B cell (primary cell): ENCODE measurements around the gene EEPD1. TPM values are rescaled to one million over a fixed set of nuclear protein-coding genes. Genes with fewer than 3 reads are reported as not detected.

Source experiments
- ATAC-seq: fragments of 200-7000 bp; cut with Tn5 transposase; one replicate; pipeline ENCODE4 v1.10.0; 2021; ENCODE audit warnings: low read depth, mild to moderate bottlenecking, moderate number of reproducible peaks, moderate library complexity
- CTCF ChIA-PET: fragments of 350-600 bp; sonication (Branson Sonifier 250); formaldehyde crosslinking; loops from one replicate; lab custom pipeline; 2021; ENCODE audit warnings: antibody characterized with exemption, inconsistent platforms; lab: Charles Lee
- POLR2A ChIA-PET: fragments of 350-600 bp; sonication (Branson Sonifier 250); formaldehyde crosslinking; loops from one replicate; lab custom pipeline; 2021; ENCODE audit warnings: antibody characterized with exemption; lab: Charles Lee
- DNase-seq: peaks from one replicate; pipeline ENCODE4 v3.0.0; 2013
- H2AFZ ChIP-seq: 2 replicates; pipeline ENCODE4 v1.6.1; 2012; ENCODE audit warnings: mild to moderate bottlenecking, low read depth, low read length; ENCODE audit not compliant: insufficient read depth, poor library complexity, severe bottlenecking
- H3K27ac ChIP-seq, 2 donors: 1 replicate in 1 of 2; 2 replicates in 1 of 2; pipeline ENCODE4 v1.5.1; 2012 to 2013; ENCODE audit warnings: low read length in 2 of 2, mild to moderate bottlenecking in 2 of 2, moderate library complexity in 1 of 2
- H3K27me3 ChIP-seq, 4 experiments: fragments of 200-600 bp in 1 of 4; sonication (generic) in 1 of 4; replicated peaks in 1 of 4; 1 replicate in 2 of 4; 2 replicates in 2 of 4; pipeline versions ENCODE4 v1.6.1 to v1.7.0; 2013 to 2016; ENCODE audit warnings: low read length in 3 of 4, mild to moderate bottlenecking in 2 of 4, mixed read lengths in 1 of 4, moderate library complexity in 1 of 4; ENCODE audit not compliant: insufficient read depth in 4 of 4, control insufficient read depth in 3 of 4; ENCODE audit errors: control extremely low read depth in 1 of 4
- H3K36me3 ChIP-seq, 2 experiments: replicated peaks in 1 of 2; 1 replicate in 1 of 2; 2 replicates in 1 of 2; pipeline versions ENCODE4 v1.6.1 to v1.7.1; 2013; ENCODE audit warnings: low read length in 1 of 2; ENCODE audit not compliant: insufficient read depth in 2 of 2, control insufficient read depth in 1 of 2; ENCODE audit errors: control extremely low read depth in 1 of 2, extremely low read depth in 1 of 2
- H3K4me1 ChIP-seq, 2 donors: fragments of 200-600 bp in 1 of 2; sonication (generic) in 1 of 2; 1 replicate in 1 of 2; 2 replicates in 1 of 2; pipeline versions ENCODE4 v1.5.1 to v1.6.1; 2013 to 2017; ENCODE audit warnings: low read length in 2 of 2; ENCODE audit not compliant: control insufficient read depth in 2 of 2, insufficient read depth in 2 of 2
- H3K4me2 ChIP-seq: replicated peaks from 2 replicates; pipeline ENCODE3; 2012; ENCODE audit warnings: mild to moderate bottlenecking, low read depth, low read length; ENCODE audit not compliant: poor library complexity, severe bottlenecking
- H3K4me3 ChIP-seq, 5 experiments: fragments of 200-600 bp in 1 of 5; sonication (generic) in 1 of 5; 1 replicate in 3 of 5; 2 replicates in 2 of 5; pipeline versions ENCODE4 v1.5.1 to v1.7.0; 2011 to 2016; ENCODE audit warnings: low read length in 4 of 5, mild to moderate bottlenecking in 4 of 5, low read depth in 2 of 5, control low read depth in 1 of 5, moderate library complexity in 1 of 5; ENCODE audit not compliant: insufficient read depth in 1 of 5; ENCODE audit errors: control extremely low read depth in 1 of 5, extremely low read depth in 1 of 5
- H3K79me2 ChIP-seq: fragments of 200-600 bp; sonication (generic); one replicate; pipeline ENCODE4 v1.6.0; 2016; ENCODE audit warnings: low read length; ENCODE audit not compliant: control insufficient read depth, insufficient read depth
- H3K9ac ChIP-seq: fragments of 200-600 bp; sonication (generic); 2 replicates; pipeline ENCODE4 v1.6.1; 2017; ENCODE audit warnings: mild to moderate bottlenecking, low read length, moderate library complexity
- H3K9me3 ChIP-seq, 3 donors: one replicate each; pipeline versions ENCODE4 v1.6.1 to v1.7.1; 2013; ENCODE audit warnings: low read length in 2 of 3; ENCODE audit not compliant: control insufficient read depth in 2 of 3, insufficient read depth in 1 of 3; ENCODE audit errors: control extremely low read depth in 1 of 3
- H4K20me1 ChIP-seq: 2 replicates; pipeline ENCODE4 v1.6.0; 2012; ENCODE audit warnings: mild to moderate bottlenecking, low read length; ENCODE audit not compliant: insufficient read depth, control insufficient read depth, poor library complexity, severe bottlenecking
- H3K27ac Mint-ChIP-seq: one replicate; pipeline ENCODE4 v1.8.0; 2021; ENCODE audit warnings: mixed read lengths
- H3K27me3 Mint-ChIP-seq: one replicate; pipeline ENCODE4 v1.8.0; 2021; ENCODE audit warnings: mixed read lengths
- H3K4me1 Mint-ChIP-seq: one replicate; pipeline ENCODE4 v1.8.0; 2021; ENCODE audit warnings: mixed read lengths
- H3K4me3 Mint-ChIP-seq: one replicate; pipeline ENCODE4 v1.8.0; 2021; ENCODE audit warnings: mixed read lengths
- H3K9me3 Mint-ChIP-seq: one replicate; pipeline ENCODE4 v1.8.0; 2022; ENCODE audit warnings: mixed read lengths; ENCODE audit not compliant: insufficient read depth
- EZH2 ChIP-seq: IDR thresholded peaks from 2 replicates; pipeline ENCODE4 v1.6.1; 2012; ENCODE audit warnings: borderline replicate concordance, low read depth, mild to moderate bottlenecking, moderate library complexity, low read length; ENCODE audit not compliant: insufficient read depth, poor library complexity, severe bottlenecking
- WGBS: methylation state at CpG from one replicate; pipeline ENCODE4 v1.1.5; 2013; ENCODE audit warnings: missing lambda C conversion rate; ENCODE audit not compliant: insufficient coverage; 5-methylcytosine and 5-hydroxymethylcytosine counted together
- intact Hi-C: fragments of 100-400 bp; cut with micrococcal nuclease; formaldehyde crosslinking; loops from one replicate; pipeline ENCODE4 v1.10.0; 2022
- polyA plus RNA-seq: library from polyadenylated mRNA; depleted of rRNA; stranded (reverse); fragments of >200 nt; gene quantifications from 2 replicates; pipeline ENCODE4 v1.2.3, GENCODE V29; 2012
- total RNA-seq, 2 donors: library from RNA; stranded (reverse); fragments of 120-200 nt in 1 of 2; gene quantifications; 1 replicate in 1 of 2; 2 replicates in 1 of 2; pipeline versions ENCODE4 v1.2.3 to v1.2.4, GENCODE V29; 2013 to 2022
- TF ChIP-seq, protein P1 (sequence below): fragments of 200-600 bp; IDR thresholded peaks from one replicate; pipeline ENCODE4 v1.8.0; 2022; ENCODE audit warnings: antibody characterized with exemption, mild to moderate bottlenecking

The EEPD1 gene
- total and polyA plus RNA-seq, 2 donors (not counting 1 experiment from before 2014, with no cell fraction given) = 0.49 to 4.1 TPM

DNA sequence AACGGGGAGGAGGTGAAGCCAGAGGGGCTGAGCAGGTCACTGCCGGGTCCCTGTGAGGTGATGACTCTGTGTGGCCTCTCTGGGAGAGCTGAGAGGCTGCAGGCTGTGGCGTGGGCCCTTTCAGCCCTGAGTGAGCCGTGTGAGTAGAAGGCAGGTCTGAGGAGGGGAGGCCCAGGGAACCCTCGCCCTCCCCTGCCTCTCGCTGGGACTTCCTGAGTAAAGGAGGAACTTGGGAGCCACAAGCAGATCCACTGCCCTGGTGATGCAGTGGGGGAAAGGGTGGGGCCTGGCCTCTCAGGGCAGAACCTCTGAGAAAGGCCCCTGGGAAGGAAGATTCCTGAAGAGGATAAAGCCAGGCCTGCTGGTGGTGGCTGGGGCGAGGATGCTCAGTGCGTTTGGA is 22.8 kb downstream of the EEPD1 start:
- Histone ChIP-seq H3K9me3 (peaks cover 0 to 4% (median 0%) of the 10 kb centered on the region in 3 donors), H2AFZ (no peak overlapping the region), H3K27ac (no peak overlapping the region), H3K4me2 (no peak overlapping the region), H3K36me3 (no peaks in the 10 kb centered on the region), H3K9ac (no peak overlapping the region), H4K20me1 (no peaks in the 10 kb centered on the region), H3K4me3 (no peak overlapping the region), H3K79me2 (no peaks in the 10 kb centered on the region), H3K4me1 (peaks cover 4 to 6% of the 10 kb centered on the region in 2 donors), H3K27me3 (no peaks in the 10 kb centered on the region)
- DNase-seq (no peak), ATAC-seq (no peak)
- POLR2A ChIA-PET = no interaction called here
- H3K4me3 Mint-ChIP-seq = no peak overlapping the region
- intact Hi-C loops = no loop called here
- CTCF ChIA-PET = no interaction called here
- H3K4me1 Mint-ChIP-seq = peaks cover 4% of the 10 kb centered on the region
- H3K9me3 Mint-ChIP-seq = no peaks in the 10 kb centered on the region
- no peak overlapping the region for H3K27ac Mint-ChIP-seq
- WGBS = 6% methylated on average over 7 of the region's 8 CpGs
- no peak for TF ChIP-seq EZH2
- TF ChIP-seq, protein P1, sequence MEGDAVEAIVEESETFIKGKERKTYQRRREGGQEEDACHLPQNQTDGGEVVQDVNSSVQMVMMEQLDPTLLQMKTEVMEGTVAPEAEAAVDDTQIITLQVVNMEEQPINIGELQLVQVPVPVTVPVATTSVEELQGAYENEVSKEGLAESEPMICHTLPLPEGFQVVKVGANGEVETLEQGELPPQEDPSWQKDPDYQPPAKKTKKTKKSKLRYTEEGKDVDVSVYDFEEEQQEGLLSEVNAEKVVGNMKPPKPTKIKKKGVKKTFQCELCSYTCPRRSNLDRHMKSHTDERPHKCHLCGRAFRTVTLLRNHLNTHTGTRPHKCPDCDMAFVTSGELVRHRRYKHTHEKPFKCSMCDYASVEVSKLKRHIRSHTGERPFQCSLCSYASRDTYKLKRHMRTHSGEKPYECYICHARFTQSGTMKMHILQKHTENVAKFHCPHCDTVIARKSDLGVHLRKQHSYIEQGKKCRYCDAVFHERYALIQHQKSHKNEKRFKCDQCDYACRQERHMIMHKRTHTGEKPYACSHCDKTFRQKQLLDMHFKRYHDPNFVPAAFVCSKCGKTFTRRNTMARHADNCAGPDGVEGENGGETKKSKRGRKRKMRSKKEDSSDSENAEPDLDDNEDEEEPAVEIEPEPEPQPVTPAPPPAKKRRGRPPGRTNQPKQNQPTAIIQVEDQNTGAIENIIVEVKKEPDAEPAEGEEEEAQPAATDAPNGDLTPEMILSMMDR = no peak
- H3K27me3 Mint-ChIP-seq = no peaks in the 10 kb centered on the region

DNA sequence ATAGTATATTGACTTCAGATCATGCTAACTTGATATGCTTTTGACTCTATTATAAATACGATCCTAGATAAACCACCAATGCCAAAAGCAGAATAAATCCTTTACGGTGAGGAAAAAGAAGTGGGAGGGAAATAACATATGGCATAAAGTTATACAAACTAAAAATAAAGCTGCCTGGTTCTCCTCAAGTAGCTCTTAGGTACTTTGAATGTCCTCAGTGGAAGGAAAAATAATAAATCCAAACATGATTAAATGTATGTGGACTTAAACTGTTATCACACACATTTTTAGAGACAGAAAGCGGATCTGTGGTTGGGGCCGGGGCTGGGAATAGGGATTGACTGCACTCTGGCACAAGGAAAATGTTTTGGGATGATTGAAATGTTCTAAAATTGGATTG is 23.6 kb downstream of the EEPD1 start:
- Histone ChIP-seq H3K4me2 (no peak overlapping the region), H3K9ac (no peak overlapping the region), H2AFZ (no peak overlapping the region), H3K27me3 (no peaks in the 10 kb centered on the region), H3K79me2 (no peaks in the 10 kb centered on the region), H3K27ac (no peak overlapping the region), H3K4me1 (peaks cover 4 to 6% of the 10 kb centered on the region in 2 donors), H3K4me3 (no peak overlapping the region), H3K9me3 (peaks cover 0 to 3% (median 0%) of the 10 kb centered on the region in 3 donors), H4K20me1 (no peaks in the 10 kb centered on the region), H3K36me3 (no peaks in the 10 kb centered on the region)
- no peaks in the 10 kb centered on the region for H3K27me3 Mint-ChIP-seq
- ChIA-PET POLR2A (no interaction called here), CTCF (no interaction called here)
- DNase-seq (no peak), ATAC-seq (no peak)
- TF ChIP-seq EZH2 = no peak
- TF ChIP-seq, protein P1 = no peak
- intact Hi-C loops = no loop called here
- no peak overlapping the region for H3K4me3 Mint-ChIP-seq
- no peaks in the 10 kb centered on the region for H3K9me3 Mint-ChIP-seq
- H3K4me1 Mint-ChIP-seq = peaks cover 4% of the 10 kb centered on the region
- H3K27ac Mint-ChIP-seq = no peak overlapping the region
- WGBS = no CpG with 5 or more reads among the region's 4 CpGs
